IPS DF 4.7 (cell line): Measurements from ENCODE around the gene TMX1.

Source experiments
- DNase-seq: peaks from one replicate; pipeline ENCODE4 v3.0.0-alpha.2; 2013; ENCODE audit warnings: low spot score; ENCODE audit errors: extremely low read depth

The TMX1 gene

GRCh38 chr14:51242545-51243490 lies 2.8 kb downstream of the TMX1 start:
- DNase-seq: no peak

DNA sequence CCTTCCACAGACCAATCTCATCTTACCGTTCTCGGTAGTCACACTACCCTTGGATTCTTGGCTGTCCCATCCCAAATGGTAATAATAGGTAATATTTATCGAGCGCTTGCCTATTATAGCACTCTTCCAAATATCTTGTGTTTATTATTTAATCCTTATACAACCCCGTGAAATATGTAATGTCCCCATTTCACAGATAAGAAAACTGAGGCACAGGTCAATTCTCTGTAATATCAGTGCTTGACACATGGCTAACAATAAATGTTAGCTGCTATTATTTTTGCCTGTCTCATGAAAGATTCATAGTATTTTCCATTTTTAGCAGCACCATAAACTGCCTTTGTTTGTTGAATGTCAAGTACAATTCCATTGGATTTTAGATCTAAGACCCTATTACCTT lies 4.5 kb downstream of the TMX1 start:
- DNase-seq: no peak

DNA sequence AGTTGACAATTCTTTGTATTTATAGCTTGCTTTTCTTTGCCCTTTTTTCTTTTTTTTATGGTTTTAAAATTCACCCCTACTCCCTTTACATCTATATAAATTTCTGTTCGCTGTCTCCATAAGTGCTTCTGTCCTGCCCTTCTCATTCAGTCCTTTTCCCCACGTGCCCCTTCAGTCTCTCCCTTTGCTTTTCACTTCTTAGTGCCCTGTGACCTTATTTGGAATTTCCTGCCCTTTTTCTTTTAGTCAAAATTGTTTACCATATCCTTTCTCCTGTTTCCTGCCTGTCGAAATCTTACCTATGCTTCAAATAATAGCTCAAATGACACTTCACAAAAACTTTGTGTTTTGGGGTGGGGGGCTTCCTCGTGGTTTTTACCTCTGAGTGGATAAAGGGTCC lies 6.0 kb downstream of the TMX1 start:
- DNase-seq: no peak

DNA sequence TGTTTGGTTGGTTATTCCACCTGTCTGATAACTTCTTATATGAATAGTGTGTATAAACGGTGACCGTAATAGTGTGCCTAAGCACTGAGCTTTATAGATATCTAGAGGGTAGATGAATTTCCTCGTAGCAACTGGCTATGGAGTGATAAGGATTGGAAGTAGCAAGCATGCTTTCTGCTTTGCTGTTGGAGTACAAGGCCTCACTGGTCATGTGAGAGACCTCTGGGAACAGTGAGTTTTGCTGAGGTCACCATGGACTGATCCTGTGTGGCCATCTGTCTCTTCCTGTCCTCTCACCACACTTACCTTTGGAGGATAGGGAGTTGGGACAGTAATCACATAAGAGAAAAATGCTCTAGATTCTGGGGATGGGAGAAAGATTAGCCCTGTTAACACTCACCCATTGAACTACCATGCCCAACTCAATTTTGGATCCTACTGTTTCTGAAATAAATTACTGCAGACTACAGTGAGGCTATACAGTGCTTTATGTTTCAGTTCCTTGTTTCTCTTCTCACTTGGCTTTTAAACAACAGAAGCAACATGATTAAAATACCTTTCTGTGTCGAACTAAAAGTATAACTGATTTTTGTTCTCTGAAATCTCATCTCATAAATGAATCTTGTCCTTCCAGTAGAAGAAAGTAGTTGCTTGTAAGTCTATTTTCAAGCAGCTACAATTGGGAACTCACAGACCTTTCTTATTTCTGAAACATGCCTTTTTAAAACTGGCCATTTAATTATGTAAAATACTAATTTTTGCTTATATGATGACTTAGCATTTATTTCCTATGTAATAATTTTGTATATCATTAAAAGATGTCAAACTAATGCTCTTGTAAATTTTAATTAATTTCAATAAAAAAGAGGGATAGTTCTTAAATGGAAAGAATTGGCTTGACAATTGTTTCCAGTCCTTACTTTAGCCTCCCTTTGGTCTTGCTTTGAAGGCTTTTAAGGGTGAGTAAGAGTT lies 8.3 kb downstream of the TMX1 start:
- DNase-seq: no peak

DNA sequence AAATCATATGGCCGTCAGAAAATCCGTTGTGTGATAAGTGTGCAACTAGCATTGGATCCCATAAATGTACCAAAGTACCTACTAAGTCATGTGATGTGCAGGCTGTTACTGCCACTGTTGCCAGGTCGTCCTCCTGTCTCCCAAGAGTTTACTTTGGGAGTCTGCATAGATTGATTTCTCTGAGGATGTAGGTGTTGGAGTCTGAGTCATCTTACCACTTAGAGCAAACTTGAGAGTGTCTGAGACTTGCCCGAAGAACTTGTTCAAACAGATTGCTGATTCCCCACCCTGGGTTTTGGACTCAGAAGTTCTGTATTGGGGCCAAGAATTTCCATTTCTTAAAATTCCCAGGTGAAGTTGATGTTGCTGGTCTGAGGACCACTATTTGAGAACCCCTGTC lies 11.4 kb downstream of the TMX1 start:
- no peak for DNase-seq

- DNase-seq: no peak
Observed at GRCh38 chr14:51253880-51254279, 13.8 kb downstream of the TMX1 start.

DNA sequence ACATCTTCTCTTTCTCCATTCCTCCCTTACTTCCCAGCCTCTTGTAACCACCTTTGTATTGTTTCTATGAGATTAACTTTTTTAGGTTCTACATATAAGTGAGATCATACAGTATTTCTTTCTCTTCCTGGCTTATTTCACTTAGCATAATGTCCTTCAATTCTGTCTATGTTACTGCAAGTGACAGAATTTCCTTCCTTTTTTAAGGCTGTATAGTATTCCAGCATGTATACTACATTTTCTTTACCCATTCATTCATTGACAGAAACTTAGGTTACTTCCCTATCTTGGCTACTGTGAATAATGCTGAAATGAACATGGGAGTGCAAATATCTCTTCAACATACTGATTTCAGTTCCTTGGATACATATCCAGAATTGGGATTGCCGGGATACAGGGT lies 18.2 kb downstream of the TMX1 start:
- DNase-seq: no peak

GRCh38 chr14:51258788-51259187 lies 18.7 kb downstream of the TMX1 start:
- no peak for DNase-seq

- DNase-seq: no peak
Observed at GRCh38 chr14:51260225-51260624, 20.2 kb downstream of the TMX1 start.

- no peak for DNase-seq
Observed at GRCh38 chr14:51261151-51261550, 21.1 kb downstream of the TMX1 start.

DNA sequence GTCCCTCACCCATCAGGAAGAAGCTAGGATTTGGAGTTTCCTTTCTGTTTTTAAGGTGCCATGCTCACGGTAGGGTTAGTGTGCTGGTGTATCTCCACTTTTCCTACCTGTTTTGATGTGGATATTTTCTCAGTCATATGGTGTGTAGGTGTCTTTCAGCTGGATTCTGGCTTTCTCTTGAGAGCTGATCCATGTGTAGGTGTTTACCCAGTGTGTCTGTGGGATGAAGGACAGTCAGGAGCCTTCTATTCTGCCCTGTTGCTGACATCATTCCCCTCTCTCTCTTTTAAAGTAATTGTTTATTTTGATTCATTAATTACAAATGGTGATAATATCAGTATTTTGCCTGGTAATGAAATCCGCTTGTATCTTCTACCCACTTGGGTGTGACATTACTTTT lies 22.8 kb downstream of the TMX1 start:
- DNase-seq: no peak

- no peak for DNase-seq
Observed at GRCh38 chr14:51269634-51270033, 29.6 kb downstream of the TMX1 start.

- no peak for DNase-seq
Observed at GRCh38 chr14:51276605-51277004, 36.6 kb downstream of the TMX1 start.

GRCh38 chr14:51277753-51278415 lies 37.8 kb downstream of the TMX1 start:
- DNase-seq: no peak

- no peak for DNase-seq
Observed at GRCh38 chr14:51282517-51282916, 42.5 kb downstream of the TMX1 start.

DNA sequence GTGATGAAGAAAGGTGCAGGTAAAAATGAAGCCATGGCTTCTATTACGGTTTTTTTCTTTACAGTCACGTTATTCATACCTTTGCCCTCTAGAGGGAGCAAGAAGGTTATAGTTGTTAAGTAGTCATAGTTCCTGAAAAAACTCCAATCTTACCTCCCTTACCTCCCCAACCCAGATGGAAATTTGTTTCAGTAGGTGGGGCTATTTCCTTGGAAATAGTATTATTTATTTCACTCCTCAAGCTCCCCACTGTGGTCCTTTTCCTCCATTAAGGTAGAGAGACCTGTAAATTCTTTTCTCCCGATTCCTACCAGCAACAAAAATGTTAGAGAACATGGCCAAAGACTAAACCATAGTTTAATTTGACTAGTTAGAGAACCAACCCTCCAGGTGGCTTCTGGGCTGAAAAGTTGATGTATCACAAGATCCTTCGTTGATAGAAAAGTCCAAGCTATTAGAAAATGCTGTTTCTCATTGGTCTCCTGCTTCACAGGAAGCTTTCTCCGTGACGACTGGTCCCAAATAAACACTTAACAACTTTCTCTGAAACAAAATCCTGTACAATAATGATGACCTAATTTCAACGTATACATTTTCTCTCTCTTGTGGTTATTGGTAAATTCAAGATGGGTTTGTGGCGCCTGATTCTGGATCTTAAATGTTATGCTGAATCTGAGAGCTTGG lies 43.5 kb downstream of the TMX1 start:
- DNase-seq: peak; percentile 30

DNA sequence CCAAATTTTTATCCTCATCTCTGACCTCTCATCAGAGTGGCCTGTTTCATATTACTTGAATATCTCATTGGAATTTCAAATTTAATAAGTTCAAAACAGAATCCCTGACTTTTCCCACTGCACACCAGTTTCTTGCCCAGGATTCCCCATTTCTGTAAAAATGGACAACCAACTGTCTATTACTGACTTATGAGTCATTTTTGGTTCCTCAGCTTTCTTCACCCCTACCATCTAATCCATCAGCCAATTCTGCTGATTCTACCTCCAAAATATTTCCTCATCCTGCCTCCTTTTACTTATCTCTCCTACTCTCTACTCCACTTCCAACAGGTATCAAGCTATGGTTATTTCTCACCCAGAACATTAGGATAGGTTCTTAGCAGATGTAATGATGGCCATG lies 44.2 kb downstream of the TMX1 start:
- no peak for DNase-seq

- DNase-seq: no peak
Observed at GRCh38 chr14:51285120-51285519, 45.1 kb downstream of the TMX1 start.

DNA sequence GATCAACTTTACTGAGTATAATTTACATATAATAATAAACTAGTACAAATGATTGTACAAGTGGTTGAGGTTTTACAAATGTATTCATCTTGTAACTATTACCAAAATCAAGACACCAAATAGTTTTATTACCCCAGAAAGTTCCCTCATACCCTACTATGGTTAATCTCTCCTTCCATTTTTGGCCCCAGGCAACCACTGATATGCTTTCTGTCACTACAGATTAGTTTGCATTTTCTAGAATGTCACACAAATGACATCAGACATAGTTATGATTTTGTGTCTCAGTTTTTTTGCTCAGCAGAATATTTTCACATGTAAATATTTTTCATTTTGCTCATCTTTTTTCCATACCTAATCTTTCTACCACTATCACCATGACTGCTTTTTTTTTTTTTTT lies 49.1 kb downstream of the TMX1 start:
- no peak for DNase-seq

- no peak for DNase-seq
Observed at GRCh38 chr14:51290132-51290531, 50.1 kb downstream of the TMX1 start.

DNA sequence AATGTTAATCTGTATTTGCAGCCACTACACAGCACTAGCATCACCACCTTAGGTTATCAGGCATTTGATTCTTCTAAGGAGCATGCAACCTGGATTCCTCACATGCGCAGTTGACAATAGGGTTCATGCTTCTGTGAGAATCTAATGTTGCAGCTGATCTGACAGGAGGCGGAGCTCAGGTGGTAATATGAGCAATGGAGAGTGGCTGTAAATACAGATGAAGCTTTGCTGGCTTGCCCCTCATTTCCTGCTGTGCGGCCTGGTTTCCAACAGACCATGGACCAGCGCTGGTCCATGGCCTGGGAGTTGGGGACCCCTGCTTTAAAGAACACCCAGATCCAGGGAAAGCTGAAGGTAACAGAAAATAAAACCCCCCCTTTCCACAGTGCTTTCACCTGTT lies 51.0 kb downstream of the TMX1 start:
- DNase-seq: no peak
